Measurements from ENCODE around the gene RGS5.
A peak's percentile ranks its signal among the peaks of the same experiment; 100 is the strongest.

RGS5 gene

DNA sequence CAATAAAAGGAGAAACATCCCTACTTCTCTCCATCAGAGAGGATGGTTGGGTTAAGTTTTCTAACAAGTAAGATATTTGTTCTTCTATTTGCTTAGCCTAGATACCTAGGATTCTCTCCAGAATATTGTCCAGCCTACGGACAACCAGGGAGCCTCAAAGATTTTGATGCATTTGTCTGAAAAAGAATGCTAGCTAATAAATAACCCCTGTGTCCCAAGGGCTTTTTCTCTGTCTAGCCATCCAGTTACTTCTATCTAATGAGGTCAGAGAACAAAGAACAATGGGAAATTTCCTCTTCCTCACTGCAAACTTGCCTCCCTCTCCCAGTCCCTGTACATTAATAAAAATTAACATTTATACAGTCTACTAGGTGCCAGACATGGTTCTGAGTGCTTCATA lies 810 bp downstream of the RGS5 start:
- TF ChIP-seq ZNF274 (IDR thresholded peaks at IDR 0.05; ENCODE audit: low read depth, low read length), result no peak
- no peak for TF ChIP-seq YY1 (IDR thresholded peaks at IDR 0.05; ENCODE audit: insufficient read depth, insufficient read length)
- Histone ChIP-seq H3K4me1 (ENCODE audit: insufficient read depth, insufficient read length) (no peaks in the 10 kb centered on the region), H3K27me3 (ENCODE audit: insufficient read depth, insufficient read length) (no peaks in the 10 kb centered on the region), H3K9me3 (ENCODE audit: insufficient read depth, low read length) (no peaks in the 10 kb centered on the region), H3K36me3 (ENCODE audit: insufficient read depth, insufficient read length, low read length) (no peaks in the 10 kb centered on the region), H3K9ac (ENCODE audit: insufficient read length, low read depth) (no peak overlapping the region), H3K4me3 (ENCODE audit: insufficient read length, low read depth) (no peak overlapping the region)
- DNase-seq (ENCODE audit: low read depth, low spot score), result no peak

DNA sequence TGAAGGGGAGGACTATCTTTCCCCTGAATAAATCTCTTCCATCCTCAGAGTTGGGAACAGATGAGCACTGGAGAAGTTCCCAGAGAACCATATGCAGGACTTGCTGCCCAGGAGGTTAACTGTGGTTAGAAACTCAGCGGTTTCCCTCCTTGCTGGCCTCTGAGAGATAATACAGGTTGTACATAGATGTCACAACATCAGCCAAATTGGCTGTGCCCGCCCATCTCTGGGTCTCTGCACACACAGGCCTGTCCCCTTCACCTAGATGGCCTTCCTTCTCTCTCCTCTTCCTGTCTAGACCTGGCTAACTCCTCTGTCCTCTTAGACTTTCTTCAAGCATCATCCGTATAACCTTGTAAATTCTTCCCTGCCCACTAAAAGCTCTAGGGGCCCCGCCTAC lies 5.7 kb downstream of the RGS5 start:
- Histone ChIP-seq H3K27me3 (ENCODE audit: insufficient read depth, insufficient read length) (no peaks in the 10 kb centered on the region), H3K36me3 (ENCODE audit: insufficient read depth, insufficient read length, low read length) (no peaks in the 10 kb centered on the region), H3K4me1 (ENCODE audit: insufficient read depth, insufficient read length) (peaks cover 3% of the 10 kb centered on the region), H3K9ac (ENCODE audit: insufficient read length, low read depth) (no peak overlapping the region), H3K9me3 (ENCODE audit: insufficient read depth, low read length) (no peaks in the 10 kb centered on the region), H3K4me3 (ENCODE audit: insufficient read length, low read depth) (no peak overlapping the region)
- no peak for DNase-seq (ENCODE audit: low read depth, low spot score)
- no peak for TF ChIP-seq SUZ12 (IDR thresholded peaks at IDR 0.05; ENCODE audit: extremely low read depth, insufficient read depth, insufficient read length)
- no peak for TF ChIP-seq YY1 (IDR thresholded peaks at IDR 0.05; ENCODE audit: insufficient read depth, insufficient read length)

- Histone ChIP-seq H3K9me3 (ENCODE audit: insufficient read depth, low read length) (no peaks in the 10 kb centered on the region), H3K36me3 (ENCODE audit: insufficient read depth, insufficient read length, low read length) (no peaks in the 10 kb centered on the region), H3K27me3 (ENCODE audit: insufficient read depth, insufficient read length) (no peaks in the 10 kb centered on the region), H3K4me3 (ENCODE audit: insufficient read length, low read depth) (no peak overlapping the region), H3K9ac (ENCODE audit: insufficient read length, low read depth) (no peak overlapping the region), H3K4me1 (ENCODE audit: insufficient read depth, insufficient read length) (peaks cover 3% of the 10 kb centered on the region)
- DNase-seq (ENCODE audit: low read depth, low spot score), result no peak
- TF ChIP-seq ZNF274 (IDR thresholded peaks at IDR 0.05; ENCODE audit: low read depth, low read length) (no peak), YY1 (IDR thresholded peaks at IDR 0.05; ENCODE audit: insufficient read depth, insufficient read length) (no peak), SUZ12 (IDR thresholded peaks at IDR 0.05; ENCODE audit: extremely low read depth, insufficient read depth, insufficient read length) (no peak)
Observed at GRCh38 chr1:163196449-163196787, 6.3 kb downstream of the RGS5 start.

DNA sequence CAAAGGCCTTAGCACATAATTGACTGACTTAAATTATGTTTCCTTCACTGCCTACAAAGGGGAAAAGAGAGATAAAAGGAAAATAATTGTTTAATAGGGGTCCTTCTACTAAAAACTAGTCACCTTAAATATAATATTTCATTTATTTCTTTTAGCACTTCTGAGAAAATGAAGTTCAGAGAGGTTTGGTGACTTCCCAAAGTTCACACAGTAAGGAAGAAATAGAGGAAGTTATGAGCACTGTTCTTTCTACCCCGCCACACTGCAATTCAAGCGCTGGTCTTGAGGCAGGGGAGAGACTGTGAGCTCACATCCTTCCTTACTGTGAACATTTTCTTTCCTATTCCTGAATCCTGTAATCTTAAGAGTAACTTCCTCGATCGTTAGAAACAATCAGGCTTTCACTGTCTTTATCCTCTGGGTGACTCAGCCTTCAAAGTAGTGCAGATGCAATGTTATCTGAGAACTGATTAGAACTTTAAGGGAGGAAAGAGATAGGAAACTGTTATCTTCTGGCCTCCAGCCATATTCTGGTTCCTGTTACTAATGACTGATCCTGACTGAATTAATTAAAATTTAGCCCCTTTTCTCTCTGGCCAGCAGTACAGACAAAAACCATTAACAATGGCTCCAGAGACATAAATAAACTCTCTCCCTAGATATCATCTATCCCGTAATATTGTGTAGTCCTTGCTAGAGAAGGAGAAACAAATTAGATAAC lies 6.8 kb downstream of the RGS5 start:
- no peaks in the 10 kb centered on the region for H3K36me3 ChIP-seq (ENCODE audit: insufficient read depth, insufficient read length, low read length)
- DNase-seq (ENCODE audit: low read depth, low spot score), result no peak
- no peak overlapping the region for H3K9ac ChIP-seq (ENCODE audit: insufficient read length, low read depth)
- peaks cover 3% of the 10 kb centered on the region for H3K4me1 ChIP-seq (ENCODE audit: insufficient read depth, insufficient read length)
- no peaks in the 10 kb centered on the region for H3K27me3 ChIP-seq (ENCODE audit: insufficient read depth, insufficient read length)
- TF ChIP-seq YY1 (IDR thresholded peaks at IDR 0.05; ENCODE audit: insufficient read depth, insufficient read length) (no peak), ZNF274 (IDR thresholded peaks at IDR 0.05; ENCODE audit: low read depth, low read length) (no peak), SUZ12 (IDR thresholded peaks at IDR 0.05; ENCODE audit: extremely low read depth, insufficient read depth, insufficient read length) (no peak)
- no peaks in the 10 kb centered on the region for H3K9me3 ChIP-seq (ENCODE audit: insufficient read depth, low read length)
- no peak overlapping the region for H3K4me3 ChIP-seq (ENCODE audit: insufficient read length, low read depth)

DNA sequence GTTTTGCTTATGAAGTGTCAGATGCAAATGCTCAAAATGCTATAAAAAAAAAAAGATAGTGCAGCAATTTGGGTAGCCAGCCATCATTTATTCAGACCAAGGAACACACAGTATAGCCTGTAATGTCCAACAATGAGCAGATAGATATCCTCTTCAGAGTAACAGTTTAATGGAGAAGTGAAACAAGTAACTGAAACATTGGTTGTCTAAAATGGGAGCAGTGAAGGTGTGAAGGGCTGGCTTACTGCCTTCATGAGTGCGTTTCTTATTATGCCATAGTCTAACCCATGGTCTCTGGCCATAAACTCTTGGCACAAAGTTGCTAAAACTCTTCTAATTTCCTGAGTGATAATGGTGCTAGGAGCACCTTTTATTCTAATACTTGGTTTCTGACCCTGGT lies 11.4 kb downstream of the RGS5 start:
- no peak for DNase-seq (ENCODE audit: low read depth, low spot score)
- peaks cover 3% of the 10 kb centered on the region for H3K4me1 ChIP-seq (ENCODE audit: insufficient read depth, insufficient read length)
- no peak for TF ChIP-seq YY1 (IDR thresholded peaks at IDR 0.05; ENCODE audit: insufficient read depth, insufficient read length)
- no peak for TF ChIP-seq SUZ12 (IDR thresholded peaks at IDR 0.05; ENCODE audit: extremely low read depth, insufficient read depth, insufficient read length)
- TF ChIP-seq ZNF274 (IDR thresholded peaks at IDR 0.05; ENCODE audit: low read depth, low read length), result 0 out of 2 replicates have a peak, but pooled peaks have one; percentile 16
- H3K36me3 ChIP-seq (ENCODE audit: insufficient read depth, insufficient read length, low read length), result peaks cover 7% of the 10 kb centered on the region
- no peaks in the 10 kb centered on the region for H3K9me3 ChIP-seq (ENCODE audit: insufficient read depth, low read length)
- H3K27me3 ChIP-seq (ENCODE audit: insufficient read depth, insufficient read length), result no peaks in the 10 kb centered on the region
- H3K9ac ChIP-seq (ENCODE audit: insufficient read length, low read depth), result no peak overlapping the region
- no peak overlapping the region for H3K4me3 ChIP-seq (ENCODE audit: insufficient read length, low read depth)

- no peak for DNase-seq (ENCODE audit: low read depth, low spot score)
- no peaks in the 10 kb centered on the region for H3K27me3 ChIP-seq (ENCODE audit: insufficient read depth, insufficient read length)
- no peak overlapping the region for H3K9ac ChIP-seq (ENCODE audit: insufficient read length, low read depth)
- H3K4me1 ChIP-seq (ENCODE audit: insufficient read depth, insufficient read length), result no peaks in the 10 kb centered on the region
- no peak overlapping the region for H3K4me3 ChIP-seq (ENCODE audit: insufficient read length, low read depth)
- no peaks in the 10 kb centered on the region for H3K9me3 ChIP-seq (ENCODE audit: insufficient read depth, low read length)
- TF ChIP-seq ZNF274 (IDR thresholded peaks at IDR 0.05; ENCODE audit: low read depth, low read length), result no peak
- H3K36me3 ChIP-seq (ENCODE audit: insufficient read depth, insufficient read length, low read length), result peaks cover 7% of the 10 kb centered on the region
Observed at GRCh38 chr1:163188947-163189346, 13.8 kb downstream of the RGS5 start.

DNA sequence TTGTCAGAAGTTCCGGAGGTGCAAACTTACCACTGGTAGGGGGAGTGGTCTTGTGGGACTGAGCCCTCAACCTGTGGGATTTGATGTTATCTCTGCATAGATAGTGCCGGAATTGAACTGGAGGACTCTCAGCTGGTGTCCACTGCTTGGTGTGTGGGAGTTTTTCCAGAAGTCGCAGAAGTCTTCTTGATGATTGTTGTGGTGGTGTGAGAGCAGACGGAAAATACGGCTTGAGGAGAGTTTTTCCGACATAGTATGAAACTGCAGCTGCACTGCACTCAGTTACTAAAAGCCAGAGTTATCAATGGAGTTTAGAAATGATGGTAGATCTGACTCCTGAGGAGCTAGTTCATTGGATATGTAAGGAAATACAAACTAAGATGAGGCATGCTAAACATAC lies 14.9 kb downstream of the RGS5 start:
- Histone ChIP-seq H3K9ac (ENCODE audit: insufficient read length, low read depth) (no peak overlapping the region), H3K9me3 (ENCODE audit: insufficient read depth, low read length) (no peaks in the 10 kb centered on the region), H3K4me3 (ENCODE audit: insufficient read length, low read depth) (no peak overlapping the region), H3K4me1 (ENCODE audit: insufficient read depth, insufficient read length) (no peaks in the 10 kb centered on the region), H3K27me3 (ENCODE audit: insufficient read depth, insufficient read length) (no peaks in the 10 kb centered on the region), H3K36me3 (ENCODE audit: insufficient read depth, insufficient read length, low read length) (peaks cover 7% of the 10 kb centered on the region)
- DNase-seq (ENCODE audit: low read depth, low spot score), result no peak
- TF ChIP-seq ZNF274 (IDR thresholded peaks at IDR 0.05; ENCODE audit: low read depth, low read length), result no peak

DNA sequence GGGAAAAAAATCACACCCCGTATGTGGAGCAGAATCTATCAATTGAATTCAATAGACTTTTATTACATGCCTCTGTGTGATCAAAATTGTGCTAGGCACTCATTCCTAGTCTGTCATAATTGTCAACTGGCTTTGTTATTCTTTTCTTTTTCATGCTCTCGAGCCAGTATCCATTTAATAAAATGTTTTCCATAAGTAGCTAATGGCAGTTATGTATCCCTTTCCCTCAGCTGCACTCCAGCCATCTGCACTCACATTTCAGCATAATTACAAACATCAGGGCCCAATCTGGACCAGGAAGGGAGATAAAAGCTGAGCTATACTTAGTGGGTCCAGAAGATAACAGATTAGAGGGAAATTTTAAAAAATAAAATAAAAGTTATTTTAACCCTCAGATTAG lies 15.9 kb downstream of the RGS5 start:
- Histone ChIP-seq H3K4me3 (ENCODE audit: insufficient read length, low read depth) (no peak overlapping the region), H3K36me3 (ENCODE audit: insufficient read depth, insufficient read length, low read length) (peaks cover 7% of the 10 kb centered on the region), H3K9ac (ENCODE audit: insufficient read length, low read depth) (no peak overlapping the region), H3K27me3 (ENCODE audit: insufficient read depth, insufficient read length) (no peaks in the 10 kb centered on the region), H3K4me1 (ENCODE audit: insufficient read depth, insufficient read length) (no peaks in the 10 kb centered on the region), H3K9me3 (ENCODE audit: insufficient read depth, low read length) (no peaks in the 10 kb centered on the region)
- TF ChIP-seq SUZ12 (IDR thresholded peaks at IDR 0.05; ENCODE audit: extremely low read depth, insufficient read depth, insufficient read length) (no peak), ZNF274 (IDR thresholded peaks at IDR 0.05; ENCODE audit: low read depth, low read length) (no peak), YY1 (IDR thresholded peaks at IDR 0.05; ENCODE audit: insufficient read depth, insufficient read length) (no peak)
- no peak for DNase-seq (ENCODE audit: low read depth, low spot score)

Data from NT2/D1 (cell line).